ENCODE data around the gene KRTAP5-11.
"Not testable (repeated sequence)": the region's sequence is repeated elsewhere in the genome, so short reads cannot be mapped to it uniquely, and the experiment has no call there.

The KRTAP5-11 gene

DNA sequence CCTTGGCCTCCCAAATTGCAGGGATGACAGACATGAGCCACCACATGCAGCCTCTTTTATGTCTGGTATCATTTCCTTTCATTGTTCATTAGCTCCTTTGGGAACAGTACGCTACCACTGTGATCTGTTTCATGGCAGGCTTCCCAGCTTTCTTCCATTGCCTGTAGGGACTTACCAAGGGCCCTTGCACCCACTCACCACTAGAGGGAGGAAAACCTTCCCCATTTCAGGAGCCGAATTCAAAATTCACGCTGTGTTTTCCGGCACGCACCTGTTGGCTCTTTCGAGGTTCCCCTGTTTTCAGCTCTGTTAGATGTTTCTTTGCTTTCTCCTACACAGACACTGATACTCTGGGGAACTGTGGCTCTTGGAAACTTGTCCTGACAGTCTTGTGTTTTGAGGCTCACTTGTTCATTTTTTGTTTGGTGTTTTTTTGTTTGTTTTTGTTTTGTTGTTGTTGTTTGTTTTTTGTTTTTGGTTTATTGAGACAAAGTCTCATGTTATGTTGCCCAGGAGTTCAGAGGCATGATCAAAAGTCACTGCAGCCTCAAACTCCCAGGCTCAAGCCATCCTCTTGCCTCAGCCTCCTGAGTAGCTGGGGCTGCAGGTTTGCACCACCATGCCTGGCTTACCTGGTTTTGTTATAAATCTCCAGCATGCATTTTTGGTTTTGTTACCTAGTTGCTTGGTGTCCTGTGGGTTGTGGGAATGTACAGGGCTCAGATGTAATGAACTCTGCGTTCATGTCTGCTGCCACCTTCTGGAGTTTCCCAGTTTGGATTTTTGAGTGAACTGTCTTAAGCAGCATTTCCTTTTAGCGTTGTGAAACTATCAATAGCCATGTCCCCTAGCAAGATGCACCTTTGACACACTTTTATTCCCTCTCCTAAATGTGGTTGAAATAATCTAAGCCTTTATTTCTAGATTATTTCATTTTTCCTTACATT, 2.3 kb downstream of the KRTAP5-11 start:
- no peak for DNase-seq

DNA sequence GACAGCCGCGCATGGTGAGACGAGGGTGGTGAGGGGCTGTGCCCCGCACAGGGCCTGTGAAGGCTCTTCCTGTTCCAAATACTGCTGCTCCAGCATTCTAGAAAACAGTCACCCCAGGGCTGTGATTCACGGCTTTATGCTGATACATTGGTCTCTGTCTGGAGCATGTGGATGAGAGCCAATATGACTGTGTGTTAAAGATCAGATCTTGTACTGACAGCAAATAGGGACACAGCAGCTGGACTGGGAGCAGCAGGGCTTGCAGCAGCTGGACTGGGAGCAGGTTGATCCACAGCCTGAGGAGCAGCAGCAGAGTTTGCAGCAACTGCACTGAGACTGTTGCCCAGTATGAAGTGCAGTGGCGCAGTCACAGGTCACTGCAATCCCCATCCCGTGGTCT, 3.2 kb downstream of the KRTAP5-11 start:
- DNase-seq: not testable (repeated sequence)

DNA sequence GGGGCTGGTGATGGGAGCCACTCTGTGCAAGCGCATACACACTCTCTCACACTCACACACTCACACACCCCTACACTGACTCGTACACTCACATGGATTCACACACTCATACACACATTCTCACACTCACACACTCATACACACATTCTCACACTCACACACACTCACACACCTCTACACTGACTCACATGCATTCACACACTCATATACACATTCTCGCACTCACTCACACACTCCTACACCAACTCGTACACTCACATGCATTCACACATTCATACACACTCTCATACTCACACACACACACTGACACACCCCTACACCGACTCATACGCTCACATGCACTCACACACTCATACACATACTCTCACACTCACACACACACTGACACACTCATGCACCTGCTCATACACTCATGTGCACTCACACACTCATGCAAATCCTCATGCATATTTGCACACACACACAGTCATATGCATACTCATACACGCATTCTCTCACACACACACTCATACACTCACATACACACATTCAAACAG, 5.1 kb downstream of the KRTAP5-11 start:
- no peak for DNase-seq

DNA sequence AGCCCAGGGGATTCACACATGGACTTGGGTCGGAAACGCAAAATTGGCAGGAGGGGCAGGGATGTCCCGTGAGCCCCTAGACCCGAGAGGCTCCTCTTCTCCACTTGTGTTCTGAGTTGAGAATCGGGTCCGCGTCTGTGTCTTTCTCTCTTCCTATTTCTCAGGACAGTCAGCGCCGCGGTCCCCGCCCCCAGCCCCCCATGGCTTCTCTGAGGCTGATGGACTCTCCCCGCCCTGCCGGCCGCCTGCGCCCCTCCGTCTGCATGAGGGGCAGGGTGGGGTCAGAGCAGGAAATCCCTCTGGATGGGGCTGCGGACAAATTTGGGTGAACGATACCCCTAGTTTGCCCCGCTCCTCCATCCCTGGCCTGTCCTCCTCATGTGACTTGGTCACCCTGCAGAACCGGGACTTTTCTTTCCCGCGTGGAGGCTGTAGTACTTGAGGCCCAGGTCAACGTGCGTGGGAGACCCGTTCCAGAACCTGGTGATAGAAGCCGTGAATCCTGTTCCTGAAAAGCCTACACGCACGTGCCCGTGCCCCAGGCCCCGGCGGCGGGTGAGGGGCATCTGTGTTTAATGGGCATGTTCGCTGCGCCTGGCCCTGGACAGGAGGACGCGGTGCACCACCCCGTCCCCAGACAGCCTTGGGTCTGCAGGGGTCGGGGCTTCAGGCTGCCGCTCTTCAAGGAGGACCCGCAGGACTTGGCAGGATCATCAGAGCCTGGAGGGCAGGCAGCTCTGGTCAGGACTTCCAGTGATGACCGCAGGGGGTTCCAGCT, 5.8 kb downstream of the KRTAP5-11 start:
- not testable (repeated sequence) for DNase-seq

DNA sequence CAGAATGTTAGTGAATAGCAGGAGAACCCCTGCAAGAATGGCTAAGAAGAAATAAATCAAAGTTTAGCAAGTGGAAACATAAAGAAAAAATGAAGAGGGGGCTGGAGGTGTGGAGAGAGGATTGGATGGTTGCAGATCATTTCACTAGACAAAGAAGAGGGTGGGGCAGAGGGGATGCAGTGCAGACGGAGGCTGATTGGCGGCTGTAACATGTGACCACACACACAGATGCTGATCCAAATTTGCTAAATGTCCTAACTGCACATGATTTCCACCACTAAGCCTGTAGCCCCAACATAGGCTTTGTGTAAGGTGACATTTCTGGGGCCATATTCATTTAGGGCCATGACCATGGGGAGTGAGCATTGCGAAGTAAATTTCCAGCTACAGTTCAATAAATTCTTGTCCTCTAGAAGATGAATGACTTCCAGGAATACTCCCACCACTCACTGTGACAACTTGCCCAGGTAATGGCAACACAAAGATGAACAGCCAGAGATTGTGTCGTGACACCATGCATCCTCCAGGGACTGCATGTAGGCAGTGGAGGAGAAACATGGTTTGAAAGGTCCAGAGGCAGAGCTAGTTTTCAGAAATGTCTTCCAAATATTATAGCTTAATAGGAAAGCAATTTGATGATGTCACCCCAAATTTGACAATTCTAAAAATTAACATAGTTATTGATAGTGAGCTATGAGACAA, 6.8 kb downstream of the KRTAP5-11 start:
- DNase-seq: no peak

DNA sequence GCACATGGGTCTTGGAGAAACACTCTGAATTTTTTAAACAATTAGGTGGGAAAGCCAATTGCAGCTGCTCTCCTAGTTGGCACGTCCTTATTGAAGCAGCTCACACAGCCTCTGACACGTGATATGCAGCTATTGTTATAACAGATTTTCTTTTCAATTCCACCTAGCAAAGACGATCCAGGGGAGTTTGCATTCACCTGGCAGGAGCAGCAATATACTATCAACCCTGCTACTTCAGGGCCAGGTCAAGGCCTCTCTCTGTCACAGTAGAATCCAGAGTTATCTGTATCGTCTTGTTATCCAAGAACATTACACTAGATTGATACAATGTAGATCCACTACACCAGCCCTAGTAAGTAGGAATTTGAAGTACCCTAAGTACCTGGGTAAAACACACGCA, 8.3 kb downstream of the KRTAP5-11 start:
- DNase-seq: no peak

DNA sequence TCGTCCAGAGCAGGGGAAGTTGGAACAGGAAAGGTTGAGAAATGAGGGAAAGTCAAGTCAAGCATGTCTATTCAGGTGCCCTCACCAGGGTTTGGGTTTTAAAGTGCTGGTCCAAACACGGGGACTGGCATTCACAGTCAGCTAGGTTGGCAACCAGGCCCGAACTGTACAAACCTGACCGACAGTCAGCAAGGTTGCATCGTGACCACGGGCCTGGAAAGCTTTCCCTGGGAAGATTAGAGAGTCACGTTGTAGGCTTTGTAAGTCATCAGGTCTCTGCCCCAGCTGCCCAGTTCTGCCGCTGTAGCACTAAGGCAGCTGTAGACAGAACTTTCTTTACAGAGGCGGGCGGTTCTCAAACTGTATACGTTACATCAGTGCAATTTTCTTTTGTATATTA, 9.9 kb downstream of the KRTAP5-11 start:
- DNase-seq: no peak

DNA sequence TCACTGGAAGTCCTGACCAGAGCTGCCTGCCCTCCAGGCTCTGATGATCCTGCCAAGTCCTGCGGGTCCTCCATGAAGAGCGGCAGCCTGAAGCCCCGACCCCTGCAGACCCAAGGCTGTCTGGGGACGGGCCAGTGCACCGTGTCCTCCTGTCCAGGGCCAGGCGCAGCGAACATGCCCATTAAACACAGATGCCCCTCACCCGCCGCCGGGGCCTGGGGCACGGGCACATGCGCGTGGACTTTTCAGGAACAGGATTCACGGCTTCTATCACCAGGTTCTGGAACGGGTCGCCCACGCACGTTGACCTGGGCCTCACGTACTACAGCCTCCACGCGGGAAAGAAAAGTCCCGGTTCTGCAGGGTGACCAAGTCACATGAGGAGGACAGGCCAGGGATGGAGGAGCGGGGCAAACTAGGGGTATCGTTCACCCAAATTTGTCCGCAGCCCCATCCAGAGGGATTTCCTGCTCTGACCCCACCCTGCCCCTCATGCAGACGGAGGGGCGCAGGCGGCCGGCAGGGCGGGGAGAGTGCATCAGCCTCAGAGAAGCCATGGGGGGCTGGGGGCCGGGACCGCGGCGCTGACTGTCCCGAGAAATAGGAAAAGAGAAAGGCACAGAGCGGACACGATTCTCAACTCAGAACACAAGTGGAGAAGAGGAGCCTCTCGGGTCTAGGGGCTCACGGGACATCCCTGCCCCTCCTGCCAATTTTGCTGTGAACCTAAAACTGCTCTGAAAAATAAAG, 11.4 kb downstream of the KRTAP5-11 start:
- DNase-seq: not testable (repeated sequence)

DNA sequence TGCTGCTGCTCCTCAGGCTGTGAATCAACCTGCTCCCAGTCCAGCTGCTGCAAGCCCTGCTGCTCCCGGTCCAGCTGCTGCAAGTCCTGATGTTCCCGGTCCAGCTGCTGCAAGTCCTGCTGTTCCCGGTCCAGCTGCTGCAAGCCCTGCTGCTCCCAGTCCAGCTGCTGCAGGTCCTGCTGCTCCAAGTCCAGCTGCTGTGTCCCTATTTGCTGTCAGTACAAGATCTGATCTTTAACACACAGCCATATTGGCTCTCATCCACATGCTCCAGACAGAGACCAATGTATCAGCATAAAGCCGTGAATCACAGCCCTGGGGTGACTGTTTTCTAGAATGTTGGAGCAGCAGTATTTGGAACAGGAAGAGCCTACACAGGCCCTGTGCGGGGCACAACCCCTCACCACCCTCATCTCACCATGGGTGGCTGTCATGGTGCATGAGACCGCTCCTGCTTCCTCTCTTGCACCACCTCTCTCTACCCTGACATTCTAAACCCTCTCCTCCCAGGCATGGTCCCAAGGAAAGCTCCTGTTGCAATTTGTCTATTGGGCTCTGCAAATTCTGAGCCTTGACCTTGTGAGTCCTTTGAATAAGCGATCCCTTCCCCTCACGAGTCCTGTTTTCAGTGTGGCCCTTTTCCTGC, 13.8 kb downstream of the KRTAP5-11 start:
- no peak for DNase-seq

DNA sequence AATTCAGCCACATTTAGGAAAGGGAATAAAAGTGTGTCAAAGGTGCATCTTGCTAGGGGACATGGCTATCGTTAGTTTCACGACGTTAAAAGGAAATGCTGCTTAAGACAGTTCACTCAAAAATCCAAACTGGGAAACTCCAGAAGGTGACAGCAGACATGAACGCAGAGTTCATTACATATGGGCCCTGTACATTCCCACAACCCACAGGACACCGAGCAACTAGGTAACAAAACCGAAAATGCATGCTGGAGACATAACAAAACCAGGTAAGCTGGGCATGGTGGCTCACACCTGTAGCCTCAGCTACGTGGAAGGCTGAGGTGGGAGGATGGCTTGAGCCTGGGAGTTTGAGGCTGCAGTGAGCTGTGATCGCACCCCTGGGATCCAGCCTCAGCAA, 15.0 kb downstream of the KRTAP5-11 start:
- DNase-seq: not testable (repeated sequence)

DNA sequence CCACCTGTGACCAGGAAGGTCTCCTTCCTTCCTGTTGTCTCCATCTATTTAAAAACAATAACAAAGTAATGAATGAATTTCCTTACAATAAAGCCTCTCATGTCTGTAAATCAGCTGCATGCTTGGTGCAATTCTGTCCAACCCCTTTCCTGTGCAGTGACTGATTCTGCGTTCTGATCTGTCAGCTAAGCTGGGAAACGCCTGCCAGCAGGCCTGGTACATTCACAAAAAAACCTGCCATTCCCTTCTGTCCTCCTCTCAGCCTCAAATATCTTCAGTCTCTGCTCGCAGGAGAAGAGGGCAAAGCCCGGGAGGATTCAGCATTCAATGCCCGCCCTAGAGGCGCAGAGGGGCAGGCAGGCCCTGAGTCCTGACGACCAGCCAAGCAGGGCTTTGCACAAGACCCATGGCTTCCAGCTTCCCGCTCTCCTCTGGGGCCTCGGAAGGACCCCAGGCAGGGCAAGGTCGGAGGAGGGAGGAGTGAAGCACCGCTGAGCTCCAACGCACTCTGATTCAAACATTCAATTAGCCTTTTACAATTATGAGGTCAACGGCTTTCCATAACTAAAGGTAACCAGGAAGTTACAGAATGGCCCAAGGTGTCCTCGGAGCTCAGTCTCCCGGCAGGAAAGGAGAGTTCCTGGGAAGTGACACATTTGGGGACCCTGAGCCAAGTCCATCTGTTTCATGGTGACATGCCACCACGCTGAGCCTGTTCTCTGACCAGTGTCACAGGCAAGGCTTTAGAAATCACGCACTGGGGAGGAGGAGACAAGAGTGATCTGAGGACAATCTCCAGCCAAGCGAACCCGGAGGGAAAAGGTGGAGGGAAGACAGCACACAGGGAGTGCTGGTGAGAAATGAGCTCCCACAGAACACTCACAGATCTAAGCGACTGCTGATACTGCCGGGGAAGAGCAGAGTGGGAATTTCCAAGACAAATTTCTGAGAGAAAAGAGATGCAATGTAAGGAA, 15.8 kb downstream of the KRTAP5-11 start:
- not testable (repeated sequence) for DNase-seq

DNA sequence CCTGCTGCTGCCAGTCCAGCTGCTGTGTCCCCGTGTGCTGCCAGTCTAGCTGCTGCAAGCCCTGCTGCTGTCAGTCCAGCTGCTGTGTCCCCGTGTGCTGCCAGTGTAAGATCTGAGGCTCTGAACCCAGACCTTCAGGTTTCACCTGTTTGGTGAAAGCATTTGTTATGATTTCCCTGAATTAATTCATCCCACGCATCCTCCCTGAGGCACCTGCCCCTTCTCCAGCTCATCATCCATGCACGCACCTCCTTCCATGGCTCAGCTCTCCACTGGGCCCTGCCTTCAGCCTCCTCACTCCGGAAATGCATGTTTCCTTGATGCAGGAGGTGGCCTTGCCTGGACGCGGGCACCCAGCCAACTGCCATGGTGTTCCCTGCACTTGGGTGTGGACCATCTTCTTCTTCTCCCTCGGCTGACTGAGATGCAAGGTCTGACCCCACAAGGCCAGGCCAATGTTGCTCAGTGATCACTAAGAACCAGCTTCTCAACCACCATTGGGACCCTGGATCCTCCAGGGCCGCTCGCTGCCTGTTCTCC, 16.5 kb downstream of the KRTAP5-11 start:
- DNase-seq: no peak

DNA sequence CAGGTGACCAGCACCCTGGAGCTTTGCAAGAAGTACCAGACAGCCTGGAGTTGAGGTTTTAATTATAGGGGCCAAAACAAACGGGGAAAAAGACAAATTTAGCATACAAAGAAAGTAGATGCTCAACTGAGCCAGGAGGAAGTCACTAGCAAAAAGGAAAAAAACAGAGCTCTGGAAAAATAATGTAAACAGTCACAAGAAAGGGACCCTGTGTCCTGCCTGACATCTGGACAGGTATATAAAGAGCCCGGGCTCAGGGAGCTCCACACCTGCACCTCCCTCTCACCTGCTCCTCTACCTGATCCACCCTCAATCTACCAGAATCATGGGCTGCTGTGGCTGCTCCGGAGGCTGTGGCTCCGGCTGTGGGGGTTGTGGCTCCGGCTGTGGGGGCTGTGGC, 17.4 kb downstream of the KRTAP5-11 start, which contains the start of gene KRTAP5-10:
TSS of gene KRTAP5-10 (plus strand) at position 301 of the 400 bp plus-strand sequence. CDS start at position 326, 25 bp downstream.
- DNase-seq: no peak

DNA sequence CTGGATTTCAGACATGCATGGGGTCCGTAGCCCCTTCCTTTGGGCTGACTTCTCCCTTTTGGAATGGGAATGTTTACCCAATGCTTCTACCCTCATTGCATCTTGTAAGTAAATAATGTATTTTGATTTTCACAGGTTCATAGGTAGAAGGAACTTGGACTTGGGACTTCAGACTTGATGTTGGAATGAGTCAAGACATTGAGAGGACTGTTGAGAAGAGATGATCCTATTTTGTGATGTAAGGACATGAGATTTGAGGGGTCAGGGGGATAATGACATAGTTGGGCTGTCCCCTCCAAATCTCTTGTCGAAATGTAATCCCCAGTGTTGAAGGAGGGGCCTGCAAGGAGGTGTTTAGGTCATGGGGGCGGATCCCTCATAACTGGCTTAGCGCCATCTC, 18.2 kb downstream of the KRTAP5-11 start:
- DNase-seq: no peak

DNA sequence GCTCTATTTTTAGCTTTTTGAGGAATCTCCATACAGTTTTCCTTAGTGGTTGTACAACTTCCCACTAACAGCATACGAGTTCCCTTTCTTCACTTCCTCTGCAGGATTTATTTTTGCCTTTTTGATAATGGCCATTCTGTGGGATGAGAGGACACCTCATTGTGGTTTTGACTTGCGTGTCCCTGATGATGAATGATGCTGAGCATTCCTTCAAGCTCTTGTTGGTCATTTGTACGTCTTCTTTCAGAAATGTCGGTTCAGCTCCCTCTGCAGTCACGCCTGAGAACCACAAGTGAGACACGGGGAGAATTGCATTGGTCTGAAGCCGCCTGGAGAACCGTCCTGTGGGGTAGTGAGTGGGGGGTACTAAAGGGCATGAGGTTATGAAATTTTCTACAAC, 19.3 kb downstream of the KRTAP5-11 start:
- no peak for DNase-seq

DNA sequence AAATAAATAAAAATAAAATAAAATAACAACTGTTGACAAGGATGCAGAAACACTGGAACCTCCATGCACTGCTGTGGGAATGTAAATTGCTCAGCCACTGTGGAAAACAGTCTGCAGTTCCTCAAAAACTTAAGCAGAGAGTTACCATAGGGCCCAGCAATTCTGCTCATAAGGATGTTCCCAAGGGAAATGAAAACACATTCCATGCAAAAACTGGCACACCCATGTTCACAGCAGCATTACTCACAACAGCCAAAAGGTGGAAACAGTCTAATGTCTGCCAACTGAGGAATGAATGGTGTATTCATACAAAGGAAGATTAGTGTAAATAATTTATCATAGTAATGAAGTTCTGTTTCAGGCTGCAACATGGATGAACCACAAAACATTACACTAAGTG, 20.6 kb downstream of the KRTAP5-11 start:
- DNase-seq: no peak

DNA sequence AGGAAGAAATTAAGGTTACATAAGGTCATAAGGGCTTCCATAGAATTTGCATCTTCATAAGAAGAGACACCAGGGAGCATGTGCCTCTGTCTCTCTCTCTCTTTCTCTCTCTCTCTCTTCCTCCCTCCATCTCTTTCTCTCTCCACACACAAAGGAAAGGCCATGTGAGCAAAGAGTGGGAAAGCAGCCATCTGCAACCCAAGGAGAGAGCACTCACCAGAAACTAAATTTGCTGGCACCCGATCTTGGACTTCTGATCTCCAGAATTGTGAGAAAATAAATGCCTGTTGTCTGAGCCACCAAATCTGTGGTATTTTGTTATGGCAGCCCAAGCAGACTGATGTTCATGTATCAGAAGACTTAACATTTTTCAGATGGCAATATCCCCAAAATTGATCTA, 23.7 kb downstream of the KRTAP5-11 start:
- no peak for DNase-seq

DNA sequence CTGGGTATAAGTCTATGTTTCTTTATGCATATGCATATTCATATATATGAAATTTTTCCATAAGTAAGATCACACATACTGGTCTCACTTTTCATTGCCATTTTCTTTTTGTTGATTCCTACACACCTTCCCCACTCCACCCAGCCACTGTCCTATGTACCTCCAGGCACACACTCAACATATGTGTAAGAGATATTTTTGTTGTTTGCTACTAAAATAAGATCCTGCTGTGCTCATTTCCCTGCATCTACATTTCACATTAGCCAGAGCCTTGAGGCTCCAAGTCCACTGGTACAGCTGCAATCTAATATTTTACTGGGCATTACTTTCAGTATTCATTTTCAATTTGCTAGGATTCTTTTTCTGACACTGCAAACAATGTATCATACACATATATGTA, 25.4 kb downstream of the KRTAP5-11 start:
- no peak for DNase-seq

DNA sequence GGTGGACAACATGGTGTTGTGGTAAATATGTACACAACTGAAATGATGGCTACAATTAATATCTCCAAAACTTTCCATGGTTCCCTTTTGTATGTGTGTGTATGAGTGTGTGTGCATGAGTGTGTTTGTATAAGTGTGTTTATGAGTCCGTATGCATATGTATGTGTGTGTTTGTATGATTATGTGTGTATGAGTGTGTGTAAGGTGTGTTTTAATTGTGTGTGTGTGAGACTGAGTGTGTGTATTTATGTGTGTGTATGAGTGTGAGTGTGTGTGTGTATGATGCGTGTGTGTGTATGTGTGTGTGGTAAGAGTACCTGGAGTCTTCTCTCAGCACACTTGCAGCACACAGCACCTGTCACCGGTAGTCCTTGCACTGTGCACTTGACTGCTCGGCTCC, 26.7 kb downstream of the KRTAP5-11 start:
- no peak for DNase-seq

DNA sequence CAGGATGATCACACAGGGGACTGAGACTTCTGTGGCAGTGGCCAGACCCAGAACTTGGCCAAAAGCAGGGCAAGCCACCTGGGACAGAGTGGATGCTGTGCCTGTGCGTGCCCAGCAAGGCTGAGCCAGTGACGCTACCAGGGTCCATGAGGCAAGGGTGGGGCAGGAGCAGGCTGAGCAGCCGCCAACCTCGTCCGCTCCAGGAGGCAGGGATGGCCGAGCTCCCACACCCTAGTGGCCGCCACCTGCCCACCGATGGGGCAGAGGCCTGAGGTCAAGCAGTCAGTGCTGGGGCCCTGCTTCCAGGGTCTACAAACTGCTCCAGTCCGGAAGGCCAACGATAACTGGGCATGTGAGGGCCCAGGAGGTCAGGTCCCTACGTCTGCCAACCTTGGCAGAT, 27.2 kb downstream of the KRTAP5-11 start:
- no peak for DNase-seq

All from T-helper 9 cell (primary cell).